GM18867 (cell line): ENCODE results near the gene DAO.

Experiments used
- ATAC-seq: cut with Tn5 transposase; IDR thresholded peaks from one replicate; pipeline ENCODE4 v1.9.1; 2021; ENCODE audit warnings: mild to moderate bottlenecking, moderate library complexity; ENCODE audit not compliant: unreplicated experiment

The DAO gene

GRCh38 chr12:108875280-108875679 is 4.6 kb upstream of the DAO start:
- ATAC-seq: no peak

GRCh38 chr12:108875682-108876361 is 4.1 kb upstream of the DAO start:
- no peak for ATAC-seq

GRCh38 chr12:108876550-108876949 is 3.3 kb upstream of the DAO start:
- no peak for ATAC-seq

- no peak for ATAC-seq
These were observed 2.1 kb downstream of the DAO start for GRCh38 chr12:108881953-108882352.

- no peak for ATAC-seq
These were observed 4.5 kb downstream of the DAO start for GRCh38 chr12:108884116-108885012.

GRCh38 chr12:108886873-108887629 is 7.2 kb downstream of the DAO start:
- ATAC-seq: no peak

- no peak for ATAC-seq
These were observed 8.1 kb downstream of the DAO start for GRCh38 chr12:108888031-108888430.

GRCh38 chr12:108890208-108890607 is 10.3 kb downstream of the DAO start:
- ATAC-seq: no peak

GRCh38 chr12:108895220-108895802 is 15.4 kb downstream of the DAO start:
- ATAC-seq: no peak

GRCh38 chr12:108896336-108896735 is 16.4 kb downstream of the DAO start:
- no peak for ATAC-seq

- ATAC-seq: no peak
These were observed 16.9 kb downstream of the DAO start for GRCh38 chr12:108896817-108897216.

GRCh38 chr12:108899145-108899544 is 19.3 kb downstream of the DAO start:
- ATAC-seq: no peak

- ATAC-seq: no peak
These were observed 25.8 kb downstream of the DAO start for GRCh38 chr12:108905725-108906124.

- no peak for ATAC-seq
These were observed 27.1 kb downstream of the DAO start for GRCh38 chr12:108906971-108907370.

- ATAC-seq: no peak
These were observed 28.0 kb downstream of the DAO start for GRCh38 chr12:108907839-108908351.

GRCh38 chr12:108910336-108910735 is 30.4 kb downstream of the DAO start:
- no peak for ATAC-seq

GRCh38 chr12:108911915-108912314 is 32.0 kb downstream of the DAO start:
- no peak for ATAC-seq

- no peak for ATAC-seq
These were observed 32.5 kb downstream of the DAO start for GRCh38 chr12:108912361-108912760.

- no peak for ATAC-seq
These were observed 34.2 kb downstream of the DAO start for GRCh38 chr12:108914121-108914531.

GRCh38 chr12:108915632-108916133 is 35.8 kb downstream of the DAO start:
- no peak for ATAC-seq

- ATAC-seq: no peak
These were observed 36.4 kb downstream of the DAO start for GRCh38 chr12:108916336-108916735.
